Stimulated activated CD8-positive, alpha-beta memory T cell treated with anti-CD3 and anti-CD28 coated beads, Interleukin-12 subunit alpha, Interleukin-12 subunit beta, amount 100 ng/mL, for 1 hour (primary cell): ENCODE data around the gene RGS9.
"Not testable (repeated sequence)": the region's sequence is repeated elsewhere in the genome, so short reads cannot be mapped to it uniquely, and the experiment has no call there.

Source experiments
- DNase-seq: peaks from one replicate; pipeline ENCODE4 v3.0.0-alpha.2; 2020; ENCODE audit warnings: low read depth

RGS9 gene

GRCh38 chr17:65137021-65137939 lies at the start of gene RGS9:
Gene RGS9, plus strand, starts transcription at chr17:65137370. Its CDS starts 171 bp downstream, at chr17:65137541.
- DNase-seq: peak; percentile 74

GRCh38 chr17:65088621-65089360 lies 48.4 kb upstream of the RGS9 start:
- no peak for DNase-seq

GRCh38 chr17:65092262-65092661 lies 44.9 kb upstream of the RGS9 start:
- no peak for DNase-seq

- DNase-seq: not testable (repeated sequence)
Observed at GRCh38 chr17:65092721-65093356, 44.3 kb upstream of the RGS9 start.

GRCh38 chr17:65093930-65094329 lies 43.2 kb upstream of the RGS9 start:
- no peak for DNase-seq

GRCh38 chr17:65095465-65095864 lies 41.7 kb upstream of the RGS9 start:
- DNase-seq: no peak

GRCh38 chr17:65096382-65096781 lies 40.8 kb upstream of the RGS9 start:
- not testable (repeated sequence) for DNase-seq

GRCh38 chr17:65097110-65097509 lies 40.1 kb upstream of the RGS9 start:
- DNase-seq: no peak

GRCh38 chr17:65099475-65099874 lies 37.7 kb upstream of the RGS9 start:
- no peak for DNase-seq

- DNase-seq: peak; percentile 42
Observed at GRCh38 chr17:65099941-65100315, 37.2 kb upstream of the RGS9 start.

- DNase-seq: peak; percentile 70
Observed at GRCh38 chr17:65100316-65101140, 36.6 kb upstream of the RGS9 start.

- DNase-seq: no peak
Observed at GRCh38 chr17:65101371-65101770, 35.8 kb upstream of the RGS9 start.

- no peak for DNase-seq
Observed at GRCh38 chr17:65102235-65102634, 34.9 kb upstream of the RGS9 start.

GRCh38 chr17:65102788-65103187 lies 34.4 kb upstream of the RGS9 start:
- DNase-seq: no peak

- no peak for DNase-seq
Observed at GRCh38 chr17:65103431-65103830, 33.7 kb upstream of the RGS9 start.

GRCh38 chr17:65103896-65104295 lies 33.3 kb upstream of the RGS9 start:
- no peak for DNase-seq

GRCh38 chr17:65104541-65104940 lies 32.6 kb upstream of the RGS9 start:
- no peak for DNase-seq

- no peak for DNase-seq
Observed at GRCh38 chr17:65104973-65105372, 32.2 kb upstream of the RGS9 start.

- no peak for DNase-seq
Observed at GRCh38 chr17:65108152-65108551, 29.0 kb upstream of the RGS9 start.

GRCh38 chr17:65109543-65109942 lies 27.6 kb upstream of the RGS9 start:
- no peak for DNase-seq

- no peak for DNase-seq
Observed at GRCh38 chr17:65109990-65110680, 27.0 kb upstream of the RGS9 start.
